IPS-18c (cell line): ENCODE measurements around the gene TNFRSF9.
"Not testable (repeated sequence)": the region's sequence is repeated elsewhere in the genome, so short reads cannot be mapped to it uniquely, and the experiment has no call there.

ENCODE experiments used
- H3K4me3 ChIP-seq: 2 replicates; pipeline ENCODE4 v1.7.0; 2013; ENCODE audit warnings: low read depth, mild to moderate bottlenecking, low read length, moderate library complexity; ENCODE audit not compliant: insufficient read depth
- H3K9me3 ChIP-seq: one replicate; pipeline ENCODE4 v1.6.1; 2013; ENCODE audit warnings: mild to moderate bottlenecking, low read length, moderate library complexity; ENCODE audit not compliant: control insufficient read depth, insufficient read depth

TNFRSF9 gene

DNA sequence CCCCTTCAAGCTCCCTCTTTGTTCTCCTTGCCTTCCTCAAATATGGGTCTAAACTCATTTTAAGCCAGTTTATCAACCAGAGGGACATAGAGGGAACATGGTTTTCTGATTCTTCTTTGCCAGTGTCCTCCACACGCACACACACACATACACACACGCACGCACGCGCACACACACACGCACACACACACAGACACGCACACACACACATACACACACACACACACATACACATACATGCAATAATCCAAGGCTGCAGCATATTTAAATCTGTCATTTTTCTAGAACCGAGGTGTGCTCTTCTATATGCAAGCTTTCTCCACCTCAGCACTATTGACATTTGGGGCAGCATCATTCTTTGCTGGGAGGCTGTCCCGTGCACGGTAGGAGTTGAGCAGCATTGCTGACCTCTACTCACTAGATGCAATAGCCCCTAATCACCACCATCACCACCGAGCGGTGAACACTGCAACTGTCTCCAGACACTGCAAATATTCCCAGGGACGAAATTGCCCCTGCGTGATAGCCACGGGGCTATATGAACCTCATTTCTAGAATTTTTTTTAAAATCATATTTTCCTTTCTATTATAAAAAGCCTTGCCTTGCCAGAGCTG, 8.0 kb downstream of the TNFRSF9 start:
- H3K9me3 ChIP-seq = no peaks in the 10 kb centered on the region
- H3K4me3 ChIP-seq = no peak overlapping the region

DNA sequence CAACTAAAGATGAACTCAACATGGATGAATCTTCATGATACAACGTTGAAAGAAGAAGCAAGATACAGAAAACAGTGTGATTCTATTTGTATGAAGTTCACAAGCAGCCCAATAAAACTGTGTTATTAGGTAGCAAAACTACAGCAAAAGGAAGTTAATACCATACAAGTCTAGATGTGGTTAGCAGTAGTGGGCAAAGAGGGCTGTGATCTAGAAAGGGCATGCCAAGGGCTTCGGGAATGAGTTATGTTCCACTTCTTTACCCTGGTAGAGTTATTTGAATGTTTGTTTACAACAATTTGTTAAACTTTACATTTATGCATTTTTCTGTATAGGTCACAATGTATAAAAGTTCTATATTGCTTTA, 9.2 kb downstream of the TNFRSF9 start:
- Histone ChIP-seq H3K4me3 (no peak overlapping the region), H3K9me3 (no peaks in the 10 kb centered on the region)

GRCh38 chr1:7930645-7931445, 9.8 kb downstream of the TNFRSF9 start:
- Histone ChIP-seq H3K9me3 (no peaks in the 10 kb centered on the region), H3K4me3 (no peak overlapping the region)

GRCh38 chr1:7929637-7930036, 11.0 kb downstream of the TNFRSF9 start:
- Histone ChIP-seq H3K9me3 (no peaks in the 10 kb centered on the region), H3K4me3 (no peak overlapping the region)

GRCh38 chr1:7928247-7928646, 12.4 kb downstream of the TNFRSF9 start:
- H3K4me3 ChIP-seq = no peak overlapping the region

GRCh38 chr1:7927061-7927460, 13.6 kb downstream of the TNFRSF9 start:
- H3K9me3 ChIP-seq, H3K4me3 ChIP-seq: not testable (repeated sequence)

More at GRCh38 chr1:7928247-7928646, 12.4 kb downstream of the TNFRSF9 start:
- no peaks in the 10 kb centered on the region for H3K9me3 ChIP-seq

- Histone ChIP-seq H3K9me3 (no peaks in the 10 kb centered on the region), H3K4me3 (no peak overlapping the region)
Measured at GRCh38 chr1:7922301-7922700, 18.3 kb downstream of the TNFRSF9 start.

DNA sequence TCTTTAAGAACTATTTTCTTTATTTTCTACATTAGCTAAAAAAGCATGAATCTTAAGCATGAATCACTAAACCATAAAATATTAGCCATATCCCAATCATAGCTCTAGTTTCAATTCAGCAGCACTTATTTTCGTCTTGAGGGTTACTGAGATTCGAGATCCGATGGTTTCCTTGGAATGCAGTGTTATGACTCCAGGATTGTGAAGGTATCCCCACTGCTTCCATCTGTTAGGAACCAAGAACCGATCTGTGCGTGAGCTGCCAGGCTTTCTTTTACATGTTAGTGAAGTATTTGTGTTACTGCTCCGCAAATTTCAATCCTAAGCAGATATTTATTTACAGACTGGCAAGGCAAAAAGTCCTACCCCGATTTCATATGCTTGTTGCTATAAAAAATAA, 18.8 kb downstream of the TNFRSF9 start:
- Histone ChIP-seq H3K4me3 (no peak overlapping the region), H3K9me3 (no peaks in the 10 kb centered on the region)

DNA sequence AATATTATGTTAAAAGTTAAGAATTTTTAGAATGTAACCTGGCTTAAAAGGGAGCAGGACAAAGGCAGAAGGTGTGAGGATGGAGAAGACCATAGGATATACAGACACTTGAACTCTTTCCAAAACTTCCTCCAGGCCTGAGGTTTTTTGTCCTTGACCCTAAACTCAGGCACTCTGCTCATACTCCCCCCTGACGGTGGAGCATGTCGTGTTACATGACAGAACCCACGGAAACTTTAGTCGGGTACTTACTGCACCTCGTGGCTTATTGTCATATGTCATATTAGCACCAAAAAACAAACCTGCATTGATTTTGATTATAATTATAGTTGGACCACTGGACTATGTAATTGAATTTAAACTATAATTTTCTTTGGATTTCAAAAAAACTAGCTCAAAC, 20.8 kb downstream of the TNFRSF9 start:
- Histone ChIP-seq H3K4me3 (no peak overlapping the region), H3K9me3 (no peaks in the 10 kb centered on the region)

- H3K9me3 ChIP-seq, H3K4me3 ChIP-seq: not testable (repeated sequence)
Measured at GRCh38 chr1:7917971-7918370, 22.7 kb downstream of the TNFRSF9 start.

DNA sequence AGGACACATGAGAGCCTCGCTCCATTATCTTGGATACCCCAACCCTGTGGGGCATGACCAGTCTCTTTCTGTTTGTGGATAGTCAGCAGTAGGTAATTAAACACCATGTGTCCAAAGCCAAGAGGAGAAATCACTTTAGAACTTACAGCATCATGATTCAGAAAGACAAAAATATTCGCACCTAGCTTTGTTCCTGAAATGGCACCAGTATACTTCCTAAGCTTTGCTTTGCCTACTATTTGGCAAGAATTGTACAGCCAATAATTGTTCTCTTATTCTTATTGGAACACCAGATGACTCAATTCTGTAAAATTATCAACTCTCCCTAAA, 24.2 kb downstream of the TNFRSF9 start:
- Histone ChIP-seq H3K9me3 (no peaks in the 10 kb centered on the region), H3K4me3 (no peak overlapping the region)

DNA sequence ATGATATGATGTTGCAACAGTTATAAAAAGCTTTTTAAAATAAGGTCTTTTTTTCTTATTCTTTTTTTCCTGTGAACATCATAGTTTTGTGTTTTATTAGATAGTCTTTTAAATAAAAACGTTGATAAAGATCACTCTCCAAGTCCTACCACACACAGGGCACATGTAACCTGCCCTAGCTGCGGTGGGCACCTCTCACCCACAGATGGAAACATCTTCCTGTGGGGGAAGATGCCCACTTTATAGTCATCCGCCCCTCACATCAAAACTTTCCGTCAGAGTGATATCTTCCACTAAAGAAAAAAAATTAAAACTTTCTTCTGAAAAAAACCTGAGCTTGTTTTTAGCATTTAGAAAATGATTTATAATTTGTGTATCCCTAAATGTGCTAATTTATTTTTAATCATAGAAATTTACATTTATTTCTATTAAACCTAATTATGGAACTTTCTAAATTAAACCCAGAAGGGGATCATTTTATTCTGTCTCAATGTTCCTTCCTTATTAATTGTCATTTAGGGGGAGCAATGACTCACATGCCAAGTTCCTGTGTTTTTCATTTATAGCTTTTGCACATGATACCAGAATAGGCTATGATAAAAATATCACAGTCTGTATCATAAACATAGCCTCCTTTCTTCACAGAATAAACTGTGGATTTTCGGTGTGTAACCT, 24.7 kb downstream of the TNFRSF9 start:
- H3K4me3 ChIP-seq = no peak overlapping the region
- H3K9me3 ChIP-seq = no peaks in the 10 kb centered on the region

GRCh38 chr1:7912743-7913557, 27.7 kb downstream of the TNFRSF9 start:
- H3K4me3 ChIP-seq = no peak overlapping the region; the same call in 1 of the 2 replicates
- H3K9me3 ChIP-seq = no peaks in the 10 kb centered on the region

DNA sequence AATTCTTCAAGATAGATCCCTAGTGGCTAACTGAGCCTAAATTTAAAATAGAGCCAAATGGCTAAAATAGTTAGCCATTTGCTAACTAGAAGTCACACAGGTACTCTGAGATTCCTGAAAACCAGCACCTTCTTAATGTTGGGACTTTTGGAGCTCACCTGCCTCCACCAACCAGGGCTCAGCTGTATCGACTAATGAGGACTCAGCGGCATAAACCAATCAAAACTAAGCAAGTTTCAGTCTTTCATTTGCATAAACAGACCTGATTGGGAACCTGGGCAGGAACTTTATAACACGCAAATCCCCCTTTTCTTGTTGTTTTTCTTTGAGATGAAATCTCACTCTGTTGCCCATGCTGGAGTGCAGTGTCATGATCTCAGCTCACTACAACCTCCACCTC, 28.5 kb downstream of the TNFRSF9 start:
- H3K4me3 ChIP-seq = no peak overlapping the region
- H3K9me3 ChIP-seq = no peaks in the 10 kb centered on the region

GRCh38 chr1:7905262-7905661, 35.4 kb downstream of the TNFRSF9 start:
- Histone ChIP-seq H3K9me3 (no peaks in the 10 kb centered on the region), H3K4me3 (no peak overlapping the region)

DNA sequence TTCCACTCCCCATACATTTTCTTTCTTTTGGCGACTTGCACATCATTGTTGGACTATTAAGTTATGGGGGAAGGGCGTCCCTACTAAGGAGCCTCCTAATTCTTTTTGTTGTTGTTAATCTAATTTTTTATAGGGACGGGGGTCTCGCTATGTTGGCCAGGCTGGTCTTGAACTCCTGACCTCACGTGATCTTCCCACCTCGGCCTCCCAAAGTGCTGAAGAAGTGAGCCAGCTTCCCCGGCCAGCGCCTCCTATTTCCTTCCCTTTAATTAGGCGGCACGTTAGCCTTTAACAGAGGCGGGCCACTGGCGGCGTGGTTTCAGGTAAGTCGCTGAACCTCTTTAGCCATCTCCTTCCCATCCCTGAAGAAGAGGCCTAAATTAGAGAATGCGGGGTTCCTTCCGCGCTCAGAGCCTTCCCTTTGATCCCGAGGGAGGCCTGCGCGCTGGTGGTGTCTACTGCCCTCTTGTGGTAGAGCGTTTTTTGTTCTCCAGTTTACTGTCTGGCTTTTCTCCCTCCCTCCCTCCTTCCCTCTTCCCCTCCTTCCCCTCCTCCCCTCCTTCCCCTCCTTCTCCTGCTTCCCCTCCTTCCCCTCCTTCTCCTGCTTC, 38.1 kb downstream of the TNFRSF9 start:
- H3K4me3 ChIP-seq = no peak overlapping the region
- H3K9me3 ChIP-seq = no peaks in the 10 kb centered on the region

DNA sequence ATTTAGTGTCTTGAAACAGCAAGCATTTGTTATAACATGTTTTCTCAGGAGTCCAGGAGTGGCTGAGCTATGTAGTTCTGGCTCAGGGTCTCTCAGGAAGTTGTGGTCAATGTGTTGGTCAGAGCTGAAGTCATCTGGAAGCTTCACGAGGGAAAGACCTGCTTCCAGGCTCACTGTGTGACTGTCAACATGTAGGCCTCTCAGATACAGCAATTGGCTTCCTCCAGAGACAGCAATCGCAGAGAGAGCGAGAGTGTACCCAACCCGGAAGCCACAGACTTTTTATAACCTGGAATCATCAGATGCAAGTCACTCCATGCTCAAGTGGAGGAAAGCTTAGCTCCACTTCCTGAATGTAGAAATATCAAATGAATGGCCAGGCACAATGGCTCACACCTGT, 40.9 kb downstream of the TNFRSF9 start:
- Histone ChIP-seq H3K4me3 (no peak overlapping the region), H3K9me3 (no peaks in the 10 kb centered on the region)
